ENCODE measurements around the gene YWHAQ. TPM values are rescaled to one million over a fixed set of nuclear protein-coding genes. Genes with fewer than 3 reads are reported as not detected.

The YWHAQ gene
- polyA plus RNA-seq, 1 of the 3 experiments (the other 2 are of a cell fraction), result 240 TPM

GRCh38 chr2:9674891-9675414, 44.2 kb upstream of the YWHAQ start (continued):
- no peak for TF ChIP-seq NRF1 (IDR thresholded peaks at IDR 0.05; ENCODE audit: low read depth, low read length)
- TF ChIP-seq ELF1 (IDR thresholded peaks at IDR 0.05), result no peak
- TF ChIP-seq JUND (IDR thresholded peaks at IDR 0.05), result no peak

DNA sequence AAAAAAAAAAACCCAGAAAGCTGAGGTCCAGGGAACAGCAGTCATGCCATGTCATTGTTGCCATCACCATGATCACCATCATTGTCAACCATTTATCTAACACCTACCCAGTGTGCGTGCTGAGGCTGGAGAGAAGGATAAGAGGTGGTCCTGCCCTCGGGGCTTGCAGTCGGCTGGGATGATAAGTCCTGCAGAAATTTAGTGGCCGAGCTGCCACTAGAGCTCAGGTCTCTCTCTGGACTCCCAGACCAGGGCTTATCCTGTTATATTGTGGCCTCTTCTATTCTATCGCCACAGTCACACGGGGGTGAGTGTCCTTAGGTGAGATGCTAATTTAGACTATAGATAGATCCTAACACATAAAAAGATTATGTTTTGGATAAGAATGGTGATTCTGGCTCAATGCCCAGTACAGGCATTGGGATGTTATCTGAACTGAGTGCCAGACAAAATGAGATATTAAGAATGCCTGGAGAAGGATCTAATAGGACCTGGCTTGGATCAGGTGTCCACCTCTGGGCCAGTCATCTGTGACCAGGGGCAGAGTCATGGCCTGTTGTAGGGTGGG, 43.2 kb upstream of the YWHAQ start:
- ChIA-PET CTCF (interaction anchor here (0.6 to 1.5 kb wide), 3 partner anchors 126 to 389 kb away, joined by 3 to 5 read pairs (median 3); no protein-coding TSS in a partner anchor), POLR2A (interaction anchor here (0.6 to 1.2 kb wide), 3 partner anchors 15 to 118 kb away, joined by 3 to 5 read pairs (median 4); partner anchors contain the start of genes ADAM17 and YWHAQ)
- H3K9me3 ChIP-seq, result no peaks in the 10 kb centered on the region
- H3K9me2 ChIP-seq, result no peaks in the 10 kb centered on the region
- peaks cover 26% of the 10 kb centered on the region for H3F3A ChIP-seq (replicated peaks; ENCODE audit: insufficient read depth)
- peaks cover 24 to 25% of the 10 kb centered on the region in 2 experiments; a peak in 3 of 4 replicates for H3K4me1 ChIP-seq (ENCODE audit: control insufficient read depth in 1 of 2, insufficient read depth in 2 of 2, low read depth in 1 of 2, low read length in 1 of 2)
- DNase-seq, result peak; percentile 78
- no peaks in the 10 kb centered on the region for H4K20me1 ChIP-seq (ENCODE audit: insufficient read depth)
- H3K4me3 ChIP-seq (ENCODE audit: low read depth in 2 of 2, low read length in 1 of 2), result no peak overlapping the region
- 50% methylated on average over 6 of the region's 6 CpGs for WGBS (ENCODE audit: low lambda C conversion rate)
- H3K36me3 ChIP-seq (replicated peaks in 1 of 2; ENCODE audit: control insufficient read depth in 1 of 2, insufficient read depth in 2 of 2, low read length in 1 of 2), result no peaks in the 10 kb centered on the region
- no peak overlapping the region for H3K9ac ChIP-seq
- no peak overlapping the region for H2AFZ ChIP-seq (ENCODE audit: low read depth)
- H3K27ac ChIP-seq (ENCODE audit: low read depth in 2 of 2, low read length in 1 of 2), result peak overlapping the region; percentile 45 to 88; a peak in 3 of 4 replicates
- no peak for TF ChIP-seq TAF1 (IDR thresholded peaks at IDR 0.05; ENCODE audit: borderline replicate concordance, low read depth, low read length)
- 0 out of 2 replicates have a peak, but pooled peaks have one; percentile 11 for TF ChIP-seq RAD21 (IDR thresholded peaks at IDR 0.05; ENCODE audit: low read length)
- peak; percentile 91 for TF ChIP-seq GATA2 (CRISPR knock-in tag; IDR thresholded peaks at IDR 0.05)
- peak; percentile 73 for TF ChIP-seq NFIC (IDR thresholded peaks at IDR 0.05; ENCODE audit: borderline replicate concordance)
- peak; percentile 79 for TF ChIP-seq RCOR1 (IDR thresholded peaks at IDR 0.05; ENCODE audit: low read length)
- TF ChIP-seq PBX3 (IDR thresholded peaks at IDR 0.05), result no peak
- TF ChIP-seq NRF1 (IDR thresholded peaks at IDR 0.05; ENCODE audit: low read depth, low read length), result no peak
- peak; percentile 57 for TF ChIP-seq TCF12 (IDR thresholded peaks at IDR 0.05)
- TF ChIP-seq, protein P1, sequence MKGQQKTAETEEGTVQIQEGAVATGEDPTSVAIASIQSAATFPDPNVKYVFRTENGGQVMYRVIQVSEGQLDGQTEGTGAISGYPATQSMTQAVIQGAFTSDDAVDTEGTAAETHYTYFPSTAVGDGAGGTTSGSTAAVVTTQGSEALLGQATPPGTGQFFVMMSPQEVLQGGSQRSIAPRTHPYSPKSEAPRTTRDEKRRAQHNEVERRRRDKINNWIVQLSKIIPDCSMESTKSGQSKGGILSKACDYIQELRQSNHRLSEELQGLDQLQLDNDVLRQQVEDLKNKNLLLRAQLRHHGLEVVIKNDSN (IDR thresholded peaks at IDR 0.05; ENCODE audit: borderline replicate concordance, low read depth), result peak; percentile 35; the same call in 1 of the 2 replicates
- peak in 1 of 2 experiments; percentile 77; a peak in 2 of 4 replicates for TF ChIP-seq EP300 (IDR thresholded peaks at IDR 0.05; ENCODE audit: borderline replicate concordance in 1 of 2, low read depth in 1 of 2, low read length in 1 of 2)
- peak; percentile 56; the same call in 1 of the 2 replicates for TF ChIP-seq RFX5 (IDR thresholded peaks at IDR 0.05; ENCODE audit: low read length)
- no peaks in the 10 kb centered on the region for H3K27me3 ChIP-seq (ENCODE audit: insufficient read depth)
- H3K4me2 ChIP-seq, result no peak overlapping the region
- H3K79me2 ChIP-seq (ENCODE audit: insufficient read depth), result no peaks in the 10 kb centered on the region

Data from SK-N-SH (cell line).